ENCODE results near the gene KCNAB1.
"Not testable (repeated sequence)": the region's sequence is repeated elsewhere in the genome, so short reads cannot be mapped to it uniquely, and the experiment has no call there.

GRCh38 chr3:156569016-156569415 is 448.6 kb downstream of the KCNAB1 start:
- not testable (repeated sequence) for TF ChIP-seq POLR2AphosphoS5, CTCF (IDR thresholded peaks at IDR 0.05)

Data from breast epithelium (tissue), 3 donors.